ENCODE measurements around the gene RNU6-9. TPM values are rescaled to one million over a fixed set of nuclear protein-coding genes. Genes with fewer than 3 reads are reported as not detected.

The RNU6-9 gene
- total RNA-seq, 1 experiment from 2014 or later: not detected

DNA sequence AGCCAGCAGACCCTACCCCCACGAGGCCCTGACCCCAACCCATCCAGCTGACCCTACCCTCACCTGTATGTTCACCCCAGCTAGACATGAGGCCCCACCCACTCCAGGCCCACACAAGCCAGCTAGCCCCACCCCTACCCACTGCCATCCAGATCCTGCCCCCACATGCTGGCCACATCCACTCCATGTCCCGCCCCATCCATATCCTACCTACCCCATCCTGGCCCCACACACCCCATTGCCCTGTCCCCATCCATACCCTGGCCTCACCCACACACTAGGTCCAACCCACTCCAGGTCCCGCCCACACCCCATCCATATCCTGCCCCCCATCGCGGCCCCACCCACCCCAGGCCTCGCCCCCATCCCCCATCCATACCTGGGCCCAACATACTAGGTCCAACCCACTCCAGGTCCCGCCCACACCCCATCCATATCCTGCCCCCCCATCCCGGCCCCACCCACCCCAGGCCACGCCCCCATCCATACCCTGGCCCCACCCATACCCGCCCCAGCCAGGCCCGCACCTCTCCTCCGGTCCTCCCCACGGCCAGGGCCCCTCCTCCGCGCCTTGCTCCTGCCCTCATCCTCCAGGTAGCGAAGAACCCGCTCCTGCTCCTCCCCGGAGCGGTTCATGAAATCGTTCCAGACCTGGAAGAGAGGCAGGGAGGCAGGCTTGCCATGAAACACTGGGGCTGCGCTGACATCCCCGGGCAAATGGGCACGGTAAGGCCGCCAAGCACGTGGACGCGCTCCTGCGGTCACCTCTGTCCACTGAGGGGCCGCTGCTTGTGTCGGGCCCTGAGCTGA is 7.2 kb downstream of the RNU6-9 start:
- no peak for DNase-seq
- no peaks in the 10 kb centered on the region for H3K9me3 ChIP-seq
- no peaks in the 10 kb centered on the region for H3K27me3 ChIP-seq
- H3K36me3 ChIP-seq: no peaks in the 10 kb centered on the region
- H3K4me3 ChIP-seq: no peak overlapping the region

DNA sequence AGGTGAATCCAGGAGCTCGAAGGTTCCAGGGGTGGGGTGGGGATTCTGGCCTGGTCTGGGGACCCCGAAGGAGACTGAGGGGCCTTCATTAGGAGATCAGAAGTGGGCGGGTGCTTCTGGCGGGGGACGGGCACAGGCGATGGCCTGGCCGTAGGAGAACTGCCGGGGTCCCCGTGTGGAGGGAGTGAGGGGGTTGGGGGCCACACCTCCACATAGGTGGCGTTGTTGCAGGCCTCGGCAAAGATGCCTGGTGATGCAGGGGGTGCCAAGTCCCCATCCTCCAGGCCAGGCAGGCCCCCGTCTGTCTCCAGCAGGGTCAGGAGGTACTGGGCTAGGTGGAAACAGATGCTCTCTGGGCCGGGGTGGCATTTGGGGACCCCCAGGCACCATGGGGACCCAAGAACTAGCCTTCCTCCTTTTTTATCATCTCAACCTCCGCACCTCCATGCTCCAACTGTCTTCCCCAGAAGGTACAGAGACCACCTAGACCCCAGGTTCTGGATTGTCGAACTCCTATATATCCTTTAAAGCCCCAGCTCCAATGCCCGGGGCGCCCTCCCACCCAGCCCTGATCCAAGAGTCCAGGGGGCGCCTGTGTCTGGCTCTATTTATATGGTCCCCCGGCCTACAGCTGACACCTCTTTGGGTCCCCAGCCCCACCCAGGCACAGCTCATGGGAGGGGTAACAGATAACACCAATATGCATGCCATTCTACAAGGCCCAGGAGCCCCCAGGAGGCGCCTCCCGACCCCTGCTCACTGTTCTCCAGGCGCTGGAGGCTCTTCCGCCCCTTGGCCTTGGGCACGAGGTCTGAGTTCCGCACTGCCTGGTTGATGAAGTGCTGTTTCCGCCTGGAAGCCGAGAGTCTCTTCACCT is 8.2 kb downstream of the RNU6-9 start:
- Histone ChIP-seq H3K4me3 (no peak overlapping the region), H3K36me3 (no peaks in the 10 kb centered on the region), H3K9me3 (no peaks in the 10 kb centered on the region), H3K27me3 (no peaks in the 10 kb centered on the region)
- DNase-seq: no peak

DNA sequence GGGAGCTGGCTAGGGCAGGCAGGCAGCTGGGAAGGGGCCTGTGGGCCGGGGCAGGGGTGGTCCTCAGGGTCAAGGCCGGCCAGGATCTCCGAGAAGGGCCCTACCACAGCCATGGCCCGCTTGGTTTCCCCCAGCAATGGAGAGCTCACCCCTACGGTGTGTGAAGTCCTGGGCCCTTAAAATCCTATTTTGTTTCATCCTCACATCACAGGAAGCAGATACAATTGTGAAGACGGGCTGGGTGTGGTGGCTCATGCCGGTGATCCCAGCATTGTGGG is 8.7 kb downstream of the RNU6-9 start:
- Histone ChIP-seq H3K4me3 (no peak overlapping the region), H3K36me3 (no peaks in the 10 kb centered on the region), H3K9me3 (no peaks in the 10 kb centered on the region), H3K27me3 (no peaks in the 10 kb centered on the region)
- no peak for DNase-seq

DNA sequence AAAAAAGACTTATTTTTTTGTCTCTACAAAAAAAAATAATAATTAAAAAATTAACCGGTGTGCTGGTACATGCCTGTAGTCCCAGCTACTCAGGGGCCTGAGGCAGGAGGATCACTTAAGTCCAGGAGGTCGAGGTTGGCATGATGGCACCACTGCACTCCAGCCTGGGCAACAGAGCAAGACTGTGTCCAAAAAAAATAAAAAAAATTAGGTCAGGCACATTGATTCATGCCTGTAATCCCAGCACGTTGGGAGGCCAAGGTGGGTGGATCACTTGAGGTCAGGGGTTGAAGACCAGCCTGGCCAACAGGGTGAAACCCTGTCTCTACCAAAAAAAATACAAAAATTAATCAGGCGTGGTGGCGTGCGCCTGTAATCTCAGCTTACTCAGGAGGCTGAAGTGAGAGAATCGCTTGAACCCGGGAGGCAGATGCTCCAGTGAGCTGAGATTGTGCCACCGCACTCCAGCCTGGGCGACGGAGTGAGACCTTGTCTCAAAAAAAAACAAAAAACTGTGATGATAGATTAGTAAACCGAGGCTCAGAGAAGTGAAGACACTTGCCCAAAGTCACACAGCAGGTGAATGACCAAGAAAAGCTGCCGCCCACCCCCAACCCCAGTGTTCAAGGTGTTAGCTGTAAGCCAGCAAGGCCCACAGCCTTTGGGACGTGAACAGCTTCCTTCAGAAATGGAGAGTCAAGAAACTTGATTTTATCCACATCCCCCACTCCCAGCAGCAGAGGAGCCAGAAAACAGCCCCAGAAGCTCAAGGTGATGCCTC is 9.4 kb downstream of the RNU6-9 start:
- DNase-seq: peak; percentile 64
- H3K36me3 ChIP-seq: no peaks in the 10 kb centered on the region
- H3K4me3 ChIP-seq: no peak overlapping the region
- no peaks in the 10 kb centered on the region for H3K9me3 ChIP-seq
- H3K27me3 ChIP-seq: no peaks in the 10 kb centered on the region

DNA sequence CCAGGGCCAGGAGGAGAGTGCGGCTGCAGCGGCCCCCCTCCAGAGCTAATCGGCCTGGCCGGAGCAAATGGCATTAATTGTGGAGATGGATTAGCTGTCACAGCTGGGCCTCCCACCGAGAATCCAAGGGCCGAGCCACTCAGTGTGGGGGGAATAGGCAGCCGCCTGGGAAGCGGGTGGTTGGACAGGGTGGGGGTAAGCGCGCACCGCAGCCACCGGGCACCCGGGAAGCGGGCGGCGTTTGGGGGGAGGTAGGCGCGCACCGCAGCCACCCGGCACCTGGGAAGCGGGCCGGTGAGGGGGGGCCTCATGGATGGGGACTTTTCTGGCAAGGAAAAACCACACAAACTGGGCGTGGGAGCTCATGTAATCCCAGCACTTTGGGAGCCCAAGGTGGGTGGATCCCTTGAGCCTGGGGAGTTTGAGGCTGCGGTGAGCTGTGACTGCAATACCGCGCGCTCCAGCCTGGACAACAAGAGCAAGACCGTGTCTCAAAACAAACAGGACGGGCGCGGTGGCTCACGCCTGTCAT is 10.0 kb downstream of the RNU6-9 start:
- Histone ChIP-seq H3K9me3 (no peaks in the 10 kb centered on the region), H3K27me3 (no peaks in the 10 kb centered on the region), H3K4me3 (no peak overlapping the region), H3K36me3 (no peaks in the 10 kb centered on the region)
- DNase-seq: no peak

DNA sequence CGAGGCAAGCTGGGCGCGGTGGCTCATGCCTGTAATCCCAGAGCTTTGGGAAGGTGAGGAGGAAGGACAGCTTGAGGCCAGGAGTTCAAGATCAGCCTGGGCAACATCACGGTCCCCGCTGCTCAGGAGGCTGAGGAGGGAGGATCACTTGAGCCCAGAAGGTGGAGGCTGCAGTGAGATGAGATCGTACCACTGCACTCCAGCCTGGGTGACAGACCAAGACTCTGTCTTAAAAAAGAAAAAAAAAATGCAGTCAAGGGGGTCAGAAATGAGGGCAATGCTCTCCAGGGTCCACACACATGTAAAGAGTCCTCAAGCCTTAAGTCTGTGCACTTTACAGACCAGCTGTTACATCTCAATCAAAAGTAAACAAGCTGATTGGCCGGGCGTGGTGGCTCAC is 11.3 kb downstream of the RNU6-9 start:
- no peaks in the 10 kb centered on the region for H3K36me3 ChIP-seq
- no peak for DNase-seq
- H3K9me3 ChIP-seq: no peaks in the 10 kb centered on the region
- H3K27me3 ChIP-seq: no peaks in the 10 kb centered on the region
- no peak overlapping the region for H3K4me3 ChIP-seq

DNA sequence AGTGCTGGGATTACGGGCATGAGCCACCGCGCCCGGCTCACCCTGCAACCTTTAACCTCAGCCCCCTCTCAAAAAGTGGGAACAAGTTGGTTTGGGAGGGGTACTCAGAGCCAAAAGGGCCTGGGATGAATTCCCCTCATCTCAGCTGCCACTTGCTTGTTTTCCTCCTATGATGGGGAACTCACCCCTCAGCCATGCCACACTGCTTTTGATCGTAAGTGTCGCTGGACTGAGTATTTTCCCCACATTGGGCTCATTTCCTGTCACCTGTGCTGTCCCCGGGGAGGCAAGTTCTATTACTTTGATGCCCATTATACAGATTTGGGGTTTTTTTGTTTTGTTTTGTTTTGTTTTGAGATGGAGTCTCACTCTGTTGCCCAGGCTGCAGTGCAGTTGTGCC is 13.2 kb downstream of the RNU6-9 start:
- H3K9me3 ChIP-seq: no peaks in the 10 kb centered on the region
- H3K4me3 ChIP-seq: no peak overlapping the region
- H3K27me3 ChIP-seq: no peaks in the 10 kb centered on the region
- DNase-seq: no peak
- H3K36me3 ChIP-seq: 0 out of 2 replicates have a peak, but pooled peaks cover 2% of the 10 kb centered on the region

DNA sequence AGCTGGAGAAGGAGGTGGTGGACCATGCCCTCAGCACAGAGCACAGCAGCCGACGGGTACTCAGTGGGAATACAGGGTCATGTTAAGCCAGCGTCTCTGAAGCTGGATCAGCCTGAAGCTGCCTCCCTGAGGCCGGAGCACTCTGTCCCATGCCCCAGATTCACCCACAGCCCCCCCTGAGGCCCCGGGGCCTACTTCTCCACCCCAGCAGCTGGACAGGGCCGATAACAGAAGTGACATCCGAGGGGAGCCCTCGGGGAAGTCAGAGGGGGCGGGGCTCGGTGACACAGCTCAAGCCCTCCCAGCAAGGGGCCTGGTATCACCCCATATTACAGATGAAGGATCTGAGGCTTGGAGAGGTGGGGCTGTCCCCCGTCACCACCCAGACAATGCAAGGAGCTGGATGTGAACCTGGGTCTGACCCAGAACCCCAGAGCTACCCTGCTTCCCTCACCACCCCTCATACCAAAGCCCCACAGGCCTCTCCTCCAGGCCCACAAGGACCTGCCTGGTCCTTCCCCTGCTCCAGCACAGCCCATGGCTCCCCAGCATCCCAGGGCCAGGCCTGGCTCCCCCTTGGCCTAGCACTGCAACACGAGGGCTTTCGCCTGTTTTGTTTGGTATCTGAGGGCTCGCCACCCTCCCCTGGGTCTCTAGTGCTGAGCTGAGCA is 14.0 kb downstream of the RNU6-9 start:
- Histone ChIP-seq H3K4me3 (no peak overlapping the region), H3K36me3 (0 out of 2 replicates have a peak, but pooled peaks cover 2% of the 10 kb centered on the region), H3K27me3 (no peaks in the 10 kb centered on the region), H3K9me3 (no peaks in the 10 kb centered on the region)
- no peak for DNase-seq

DNA sequence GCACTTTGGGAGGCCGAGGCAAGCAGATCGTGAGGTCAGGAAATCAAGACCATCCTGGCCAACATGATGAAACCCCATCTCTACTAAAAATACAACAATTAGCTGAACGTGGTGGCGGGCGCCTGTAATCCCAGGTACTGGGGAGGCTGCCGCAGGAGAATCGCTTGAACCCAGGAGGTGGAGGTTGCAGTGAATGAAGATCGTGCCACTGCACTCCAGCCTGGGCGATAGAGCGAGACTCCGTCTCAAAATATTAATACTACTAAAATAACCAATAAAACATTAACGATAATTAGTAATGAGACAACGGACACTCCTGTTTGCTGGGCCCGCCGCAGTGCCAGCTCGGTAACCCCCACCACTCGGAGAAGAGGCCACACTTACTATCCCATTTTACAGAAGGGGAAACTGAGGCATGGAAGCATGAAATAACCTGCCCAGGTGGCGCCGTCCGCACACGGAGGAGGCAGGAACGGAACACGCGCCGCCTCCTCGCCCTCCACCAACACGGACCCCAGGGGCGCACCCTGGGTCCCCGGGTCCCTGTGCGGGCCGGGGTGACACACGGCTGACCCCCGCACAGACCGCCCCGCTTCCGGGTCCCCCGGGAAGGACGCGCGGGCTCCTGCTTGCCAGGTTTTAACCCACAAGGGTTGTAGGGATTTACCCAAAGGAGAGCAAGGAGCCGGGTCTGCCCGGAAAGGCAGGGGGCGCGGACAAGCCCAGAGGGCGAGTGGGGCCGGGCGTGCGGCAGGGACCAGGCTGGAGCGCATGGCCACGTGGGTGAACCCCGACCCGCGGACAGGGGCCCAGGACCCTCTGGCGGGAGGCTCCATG is 18.1 kb downstream of the RNU6-9 start:
- H3K36me3 ChIP-seq: 0 out of 2 replicates have a peak, but pooled peaks cover 2% of the 10 kb centered on the region
- DNase-seq: no peak
- no peaks in the 10 kb centered on the region for H3K9me3 ChIP-seq
- H3K27me3 ChIP-seq: no peaks in the 10 kb centered on the region
- H3K4me3 ChIP-seq: no peak overlapping the region

DNA sequence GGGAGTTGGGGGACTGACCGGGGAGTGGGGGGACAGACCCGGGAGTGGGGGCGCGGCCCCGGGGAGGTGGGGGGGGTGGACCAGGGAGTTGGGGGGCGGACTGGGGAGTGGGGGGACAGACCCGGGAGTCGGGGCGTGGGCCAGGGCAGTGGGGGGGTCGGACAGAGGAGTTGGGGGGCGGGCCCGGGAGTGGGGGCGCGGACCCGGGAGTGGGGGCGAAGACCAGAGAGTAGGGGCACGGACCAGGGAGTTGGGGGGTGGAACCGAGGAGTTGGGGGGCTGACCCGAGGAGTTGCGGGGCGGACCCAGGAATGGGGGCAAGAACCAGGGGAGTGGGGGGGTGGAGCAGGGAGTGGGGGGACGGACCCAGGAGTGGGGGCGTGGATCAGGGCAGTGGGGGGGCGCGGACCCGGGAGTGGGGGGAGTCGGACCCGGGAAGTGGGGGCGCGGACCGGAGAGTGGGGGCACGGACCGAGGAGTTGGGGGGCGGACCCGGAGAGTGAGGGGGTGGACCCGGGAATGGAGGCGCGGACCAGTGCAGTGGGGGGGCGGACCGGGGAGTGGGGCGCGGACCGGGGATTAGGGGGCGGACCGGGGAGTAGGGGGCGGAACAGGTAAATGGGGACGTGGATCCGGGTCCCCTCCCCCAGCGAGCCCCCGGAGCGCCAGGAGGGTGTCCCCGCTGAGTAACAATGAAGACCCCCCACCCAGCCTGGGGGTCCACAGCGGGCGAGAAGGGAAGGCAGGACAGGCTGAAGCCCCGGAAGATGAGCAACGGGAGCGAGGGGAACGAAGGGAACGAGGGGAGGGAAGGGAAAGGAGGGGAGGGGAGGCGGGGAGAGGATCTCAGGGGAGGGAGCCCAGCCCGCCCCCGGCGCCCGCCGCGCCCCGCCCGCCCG is 19.1 kb downstream of the RNU6-9 start:
- Histone ChIP-seq H3K36me3 (0 out of 2 replicates have a peak, but pooled peaks cover 2% of the 10 kb centered on the region), H3K9me3 (no peaks in the 10 kb centered on the region), H3K4me3 (peak overlapping the region; percentile 61), H3K27me3 (no peaks in the 10 kb centered on the region)
- no peak for DNase-seq

DNA sequence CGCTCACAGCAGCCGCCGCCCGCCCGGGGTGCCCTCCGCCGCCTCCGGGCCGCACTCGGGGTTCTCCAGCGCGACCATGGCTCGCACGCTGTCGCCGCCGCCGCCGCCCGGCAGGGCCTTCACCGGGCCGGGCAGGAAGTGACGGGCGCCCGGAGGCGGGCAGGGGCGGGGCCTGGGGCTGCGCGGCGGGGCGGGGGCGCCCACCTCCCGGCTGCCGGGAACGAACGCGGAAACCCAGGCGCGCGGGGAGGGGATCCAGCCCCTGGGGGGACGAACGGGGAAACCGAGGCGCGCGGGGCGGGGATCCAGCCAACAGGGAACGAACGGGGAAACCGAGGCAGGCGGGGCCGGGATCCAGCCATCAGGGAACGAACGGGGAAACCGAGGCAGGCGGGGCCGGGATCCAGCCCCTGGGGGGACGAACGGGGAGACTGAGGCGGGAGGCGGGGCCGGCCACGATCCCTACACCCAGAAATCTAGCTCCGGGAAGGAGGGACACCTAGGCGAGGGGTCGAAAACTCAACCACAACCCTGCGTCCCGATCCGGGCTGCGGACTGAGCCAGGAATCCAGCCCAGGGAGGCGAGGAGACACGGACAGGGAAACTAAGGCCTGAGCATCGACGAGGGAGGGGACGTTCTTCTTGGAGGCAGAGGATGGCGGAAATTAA is 19.9 kb downstream of the RNU6-9 start, which contains the start of gene R3HDM4:
TSS of gene R3HDM4 (minus strand) at position 140 of the 669 bp plus-strand sequence. CDS start at position 78, 62 bp downstream.
- DNase-seq: peak; percentile 69
- Histone ChIP-seq H3K27me3 (no peaks in the 10 kb centered on the region), H3K9me3 (no peaks in the 10 kb centered on the region), H3K36me3 (0 out of 2 replicates have a peak, but pooled peaks cover 2% of the 10 kb centered on the region), H3K4me3 (peak within 1 kb of the TSS; percentile 61)

DNA sequence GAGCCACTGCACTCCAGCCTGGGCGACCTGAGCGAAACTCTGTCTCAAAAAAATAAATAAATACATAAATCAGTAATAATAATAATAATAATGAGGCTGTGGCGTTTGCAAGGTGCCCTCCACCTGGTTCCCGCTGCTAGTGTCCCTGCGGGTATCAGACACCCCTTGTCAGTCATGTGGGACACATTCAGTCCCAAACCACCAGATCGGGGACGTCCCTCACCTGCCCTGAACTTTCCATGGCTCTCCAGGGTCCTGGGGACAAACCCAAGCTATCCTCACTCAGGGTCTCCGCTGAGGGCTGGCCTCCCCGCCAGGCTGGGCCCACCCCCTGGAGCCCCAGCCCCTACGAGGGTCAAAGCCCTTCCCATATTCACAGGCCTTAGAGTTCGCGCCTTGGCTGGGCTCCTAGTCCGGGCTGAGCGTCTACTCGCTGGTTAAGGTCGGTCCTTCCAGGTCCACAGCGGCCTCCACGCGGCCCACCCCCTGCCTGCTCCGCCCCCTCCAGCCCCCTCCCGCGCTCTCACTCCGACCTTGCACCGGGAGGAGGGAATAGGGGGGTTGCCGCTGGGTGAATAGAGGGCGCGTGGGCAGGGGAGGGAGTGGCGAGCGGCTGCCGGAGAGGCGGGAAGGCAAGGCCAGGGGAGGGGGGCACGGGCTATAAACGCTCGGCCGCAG is 23.5 kb downstream of the RNU6-9 start:
- no peak for DNase-seq
- H3K27me3 ChIP-seq: peaks cover 3% of the 10 kb centered on the region; the same call in 1 of the 2 replicates
- H3K4me3 ChIP-seq: no peak overlapping the region
- H3K36me3 ChIP-seq: no peaks in the 10 kb centered on the region
- H3K9me3 ChIP-seq: no peaks in the 10 kb centered on the region

DNA sequence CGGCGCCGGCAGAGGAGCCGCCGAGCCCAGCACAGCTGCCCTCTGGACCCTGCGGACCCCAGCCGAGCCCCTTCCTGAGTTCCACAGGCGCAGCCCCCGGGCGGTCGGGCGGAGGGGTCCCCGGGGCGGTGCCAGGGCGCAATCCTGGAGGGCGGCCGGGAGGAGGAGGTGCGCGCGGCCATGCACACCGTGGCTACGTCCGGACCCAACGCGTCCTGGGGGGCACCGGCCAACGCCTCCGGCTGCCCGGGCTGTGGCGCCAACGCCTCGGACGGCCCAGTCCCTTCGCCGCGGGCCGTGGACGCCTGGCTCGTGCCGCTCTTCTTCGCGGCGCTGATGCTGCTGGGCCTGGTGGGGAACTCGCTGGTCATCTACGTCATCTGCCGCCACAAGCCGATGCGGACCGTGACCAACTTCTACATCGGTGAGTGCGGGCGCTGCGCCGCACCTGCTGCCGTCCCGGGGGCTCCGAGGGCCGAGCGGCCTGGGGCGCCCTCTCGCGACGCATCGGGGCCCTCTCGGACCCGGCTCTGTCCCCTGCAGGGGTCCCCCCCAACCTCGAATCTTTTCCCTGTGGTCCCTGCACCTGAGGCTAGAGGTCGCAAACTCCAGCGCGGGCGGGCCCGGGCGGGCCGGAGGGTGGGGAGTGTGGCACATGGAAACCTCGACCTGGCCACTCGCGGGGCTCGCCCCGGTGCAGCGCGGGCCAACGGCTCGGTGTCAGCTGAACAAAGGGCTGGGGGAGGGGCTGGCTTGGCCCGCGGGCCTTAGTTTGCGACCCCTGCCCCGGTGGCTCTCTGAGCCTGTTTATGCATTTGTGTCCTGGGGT is 24.3 kb downstream of the RNU6-9 start, which contains the start of gene KISS1R:
TSS of gene KISS1R (plus strand) at position 11 of the 829 bp plus-strand sequence. CDS start at position 181, 170 bp downstream.
- Histone ChIP-seq H3K36me3 (no peaks in the 10 kb centered on the region), H3K9me3 (no peaks in the 10 kb centered on the region), H3K27me3 (peaks cover 3% of the 10 kb centered on the region; the same call in 1 of the 2 replicates), H3K4me3 (no peak within 1 kb of the TSS)
- DNase-seq: no peak

All from MG63 (cell line).